GM12878 (cell line): ENCODE results near the gene ITPR3. TPM values are rescaled to one million over a fixed set of nuclear protein-coding genes. Genes with fewer than 3 reads are reported as not detected.

Experiments used
- ATAC-seq: fragments of 200-7000 bp; cut with Tn5 transposase; 3 replicates; pipeline ENCODE4 v1.9.1; 2020; ENCODE audit warnings: mild to moderate bottlenecking, moderate library complexity
- BruUV-seq: library from RNA; stranded (reverse); fragments of 400-500 nt; replicated peaks from 2 replicates; lab custom pipeline; 2021; lab: Mats Ljungman, UMichigan
- CTCF ChIA-PET: fragments of 300-600 bp; sonication (Branson Sonifier 250); formaldehyde crosslinking; extraction: SDS; loops from one replicate; lab custom pipeline; 2021; ENCODE audit warnings: inconsistent platforms; lab: Yijun Ruan, JAX
- POLR2A ChIA-PET: fragments of 350-600 bp; formaldehyde crosslinking; extraction: SDS; loops from one replicate; lab custom pipeline; 2021; ENCODE audit warnings: inconsistent platforms; lab: Charles Lee
- RAD21 ChIA-PET: fragments of 300-600 bp; sonication (Branson Sonifier 250); formaldehyde crosslinking; loops from one replicate; lab custom pipeline; 2023; ENCODE audit warnings: antibody characterized with exemption; ENCODE audit not compliant: unreplicated experiment; lab: Charles Lee
- SMC1A ChIA-PET: fragments of 300-600 bp; sonication (Branson Sonifier 250); formaldehyde crosslinking; loops from one replicate; lab custom pipeline; 2023; ENCODE audit not compliant: unreplicated experiment, uncharacterized antibody; lab: Charles Lee
- DNase-seq: peaks from one replicate; pipeline ENCODE4 v3.0.0-alpha.2; 2011; ENCODE audit warnings: low read depth, low spot score
- FAIRE-seq: peaks from 3 replicates; lab custom pipeline; 2011; peaks lifted over from hg19 to GRCh38; lab: Jason Lieb, UNC
- H2AFZ ChIP-seq: 2 replicates; pipeline ENCODE4 v1.6.0; 2011; ENCODE audit warnings: low read depth, low read length, control low read depth; ENCODE audit not compliant: control insufficient read depth
- H3K27ac ChIP-seq: 2 replicates; pipeline ENCODE4 v1.5.1; 2011; ENCODE audit warnings: control low read depth; ENCODE audit not compliant: control insufficient read depth, insufficient read depth
- H3K27me3 ChIP-seq, 2 experiments: replicated peaks in 1 of 2; 2 replicates each; pipeline versions ENCODE4 v1.6.0 to v1.6.1; 2011; ENCODE audit warnings: low read length in 1 of 2; ENCODE audit not compliant: control insufficient read depth in 2 of 2, insufficient read depth in 2 of 2
- H3K36me3 ChIP-seq, 2 experiments: 2 replicates each; pipeline ENCODE4 v1.5.1; 2011; ENCODE audit warnings: low read length in 1 of 2; ENCODE audit not compliant: control insufficient read depth in 2 of 2, insufficient read depth in 2 of 2
- H3K4me1 ChIP-seq: 2 replicates; pipeline ENCODE4 v1.6.1; 2011; ENCODE audit warnings: mild to moderate bottlenecking, low read length, moderate library complexity, mixed read lengths; ENCODE audit not compliant: control insufficient read depth, insufficient read depth
- H3K4me2 ChIP-seq: 2 replicates; pipeline ENCODE4 v1.6.0; 2011; ENCODE audit warnings: control low read depth; ENCODE audit not compliant: control insufficient read depth, insufficient read depth
- H3K4me3 ChIP-seq: fragments of 200-600 bp; sonication (generic); 2 replicates; pipeline ENCODE4 v1.5.1; 2016
- H3K79me2 ChIP-seq: 2 replicates; pipeline ENCODE4 v1.6.0; 2011; ENCODE audit warnings: low read length; ENCODE audit not compliant: control insufficient read depth, insufficient read depth
- H3K9ac ChIP-seq: 2 replicates; pipeline ENCODE4 v1.8.0; 2011; ENCODE audit warnings: low read length, control low read depth, mixed read lengths; ENCODE audit not compliant: control insufficient read depth, insufficient read depth
- H3K9me3 ChIP-seq: replicated peaks from 3 replicates; pipeline ENCODE4 v1.5.1; 2011; ENCODE audit warnings: mild to moderate bottlenecking, low read length; ENCODE audit not compliant: control insufficient read depth, insufficient read depth
- H4K20me1 ChIP-seq: 2 replicates; pipeline ENCODE4 v1.6.0; 2011; ENCODE audit not compliant: control insufficient read depth, insufficient read depth
- BACH1 ChIP-seq: fragments of 450-650 bp; IDR thresholded peaks from 2 replicates; pipeline ENCODE4 v1.6.1; 2017; ENCODE audit warnings: mild to moderate bottlenecking, borderline replicate concordance
- DPF2 ChIP-seq: fragments of 450-650 bp; IDR thresholded peaks from 2 replicates; pipeline ENCODE4 v1.6.1; 2017; ENCODE audit warnings: mild to moderate bottlenecking
- EED ChIP-seq: sonication (generic); IDR thresholded peaks from 2 replicates; pipeline ENCODE4 v1.6.1; 2016; ENCODE audit warnings: antibody characterized with exemption, low read depth
- FOXK2 ChIP-seq: fragments of 450-650 bp; IDR thresholded peaks from 2 replicates; pipeline ENCODE4 v1.6.1; 2017; ENCODE audit warnings: mild to moderate bottlenecking, moderate library complexity
- IKZF1 ChIP-seq: fragments of 450-650 bp; conservative IDR thresholded peaks from 2 replicates; pipeline ENCODE4 v1.6.1; 2017; ENCODE audit warnings: antibody characterized with exemption, mild to moderate bottlenecking
- MEF2B ChIP-seq: fragments of 450-650 bp; IDR thresholded peaks from 2 replicates; pipeline ENCODE4 v1.6.1; 2018; ENCODE audit warnings: mild to moderate bottlenecking, moderate library complexity; ENCODE audit not compliant: partially characterized antibody, poor library complexity, severe bottlenecking
- NFYA ChIP-seq: IDR thresholded peaks from 2 replicates; pipeline ENCODE4 v1.6.1; 2011; ENCODE audit warnings: low read depth, mild to moderate bottlenecking, low read length, improper control_type of control experiment, borderline replicate concordance
- NR2C2 ChIP-seq: IDR thresholded peaks from 2 replicates; pipeline ENCODE4 v1.6.1; 2011; ENCODE audit warnings: borderline replicate concordance, low read depth; ENCODE audit not compliant: control insufficient read depth, insufficient read length
- PAX8 ChIP-seq: fragments of 450-650 bp; IDR thresholded peaks from 2 replicates; pipeline ENCODE4 v1.6.1; 2017; ENCODE audit warnings: mild to moderate bottlenecking, moderate library complexity
- WRNIP1 ChIP-seq: IDR thresholded peaks from 2 replicates; pipeline ENCODE4 v1.6.1; 2011; ENCODE audit warnings: low read depth, low read length, improper control_type of control experiment, borderline replicate concordance
- YBX1 ChIP-seq: fragments of 450-650 bp; IDR thresholded peaks from 2 replicates; pipeline ENCODE4 v1.6.1; 2016; ENCODE audit warnings: antibody characterized with exemption
- ZNF592 ChIP-seq: fragments of 450-650 bp; IDR thresholded peaks from 2 replicates; pipeline ENCODE4 v1.6.1; 2017; ENCODE audit warnings: mild to moderate bottlenecking, moderate library complexity
- ZNF622 ChIP-seq: fragments of 450-650 bp; IDR thresholded peaks from 2 replicates; pipeline ENCODE4 v1.6.1; 2017; ENCODE audit warnings: mild to moderate bottlenecking, inconsistent platforms
- WGBS: methylation state at CpG from one replicate; pipeline ENCODE4 v1.1.6; 2016; ENCODE audit warnings: low lambda C conversion rate; ENCODE audit not compliant: insufficient replicate concordance, insufficient coverage; ENCODE audit errors: missing lambda C conversion rate; 5-methylcytosine and 5-hydroxymethylcytosine counted together
- in situ Hi-C: fragments of 300-500 bp; cut with MboI; formaldehyde crosslinking; loops from 9 replicates; pipeline ENCODE4 v1.14.3; 2018; ENCODE audit warnings: mixed read lengths
- intact Hi-C: fragments of 100-400 bp; cut with micrococcal nuclease; formaldehyde crosslinking; loops from one replicate; pipeline ENCODE4 v1.14.2; 2022; ENCODE audit not compliant: unreplicated experiment
- polyA plus RNA-seq, 11 experiments: library from polyadenylated mRNA; depleted of rRNA in 4 of 11; unstranded in 6 of 11; stranded (reverse) in 5 of 11; fragments of >200 nt; fragmentation: Nextera tagmentation in 4 of 11; fragmentation: Illumina TruSeq in 1 of 11; extraction: Ambion mirVana in 4 of 11; extraction: Trizol in 1 of 11; gene quantifications; 1 replicate in 1 of 11; 2 replicates in 10 of 11; pipeline versions ENCODE4 v1.2.1 to v1.2.3, GENCODE V29; 2011 to 2016; ENCODE audit warnings: inconsistent platforms in 2 of 11, missing spikeins in 2 of 11, low read depth in 1 of 11
- total RNA-seq, 4 experiments: library from RNA; depleted of rRNA in 3 of 4; stranded (reverse); fragments of >200 nt in 3 of 4; fragmentation: Illumina TruSeq in 1 of 4; extraction: Trizol in 1 of 4; gene quantifications; 2 replicates each; pipeline versions ENCODE4 v1.2.1 to v1.2.3, GENCODE V29; 2013 to 2021
- TF ChIP-seq, protein P1 (sequence below): IDR thresholded peaks from 2 replicates; pipeline ENCODE4 v1.6.1; 2012; ENCODE audit warnings: low read depth, low read length, improper control_type of control experiment
- TF ChIP-seq, protein P2 (sequence below): fragments of 450-650 bp; IDR thresholded peaks from 2 replicates; pipeline ENCODE4 v1.6.1; 2016; ENCODE audit warnings: mild to moderate bottlenecking, moderate library complexity, borderline replicate concordance
- TF ChIP-seq, protein P3 (sequence below): IDR thresholded peaks from 2 replicates; pipeline ENCODE4 v1.6.1; 2012; ENCODE audit warnings: low read depth, low read length, improper control_type of control experiment

The ITPR3 gene
- total and polyA plus RNA-seq, 10 of the 15 experiments (the other 5 are each of a cell fraction or from before 2014, with no cell fraction given) = 0.32 to 34.0 (median 11.9) TPM

DNA sequence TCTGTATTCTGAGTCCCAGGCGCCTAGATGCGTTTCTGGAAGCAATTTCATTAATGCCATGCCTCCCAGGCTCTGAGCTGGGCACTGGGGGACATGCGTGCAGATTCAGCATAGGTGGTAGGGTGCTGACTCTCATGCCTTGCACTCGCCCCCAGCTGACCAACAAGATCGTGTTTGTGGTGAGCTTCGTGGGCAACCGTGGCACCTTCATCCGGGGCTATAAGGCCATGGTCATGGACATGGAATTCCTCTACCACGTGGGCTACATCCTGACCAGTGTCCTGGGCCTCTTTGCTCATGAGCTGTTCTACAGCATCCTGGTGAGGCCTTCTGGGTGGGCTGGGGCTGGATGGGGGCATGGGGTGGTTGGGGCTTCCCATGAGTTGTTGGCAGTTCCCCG, 68.8 kb downstream of the ITPR3 start:
- CTCF ChIA-PET = interaction anchor here (1.0 kb wide), 1 partner anchor 38 kb away, joined by 3 read pairs; no protein-coding TSS in a partner anchor
- POLR2A ChIA-PET = no interaction called here
- TF ChIP-seq NR2C2 (no peak), ZNF622 (no peak), IKZF1 (no peak), BACH1 (no peak), PAX8 (no peak), YBX1 (no peak), MEF2B (no peak), EED (no peak), WRNIP1 (no peak), FOXK2 (no peak), ZNF592 (no peak), DPF2 (no peak), NFYA (no peak)
- TF ChIP-seq, protein P1, sequence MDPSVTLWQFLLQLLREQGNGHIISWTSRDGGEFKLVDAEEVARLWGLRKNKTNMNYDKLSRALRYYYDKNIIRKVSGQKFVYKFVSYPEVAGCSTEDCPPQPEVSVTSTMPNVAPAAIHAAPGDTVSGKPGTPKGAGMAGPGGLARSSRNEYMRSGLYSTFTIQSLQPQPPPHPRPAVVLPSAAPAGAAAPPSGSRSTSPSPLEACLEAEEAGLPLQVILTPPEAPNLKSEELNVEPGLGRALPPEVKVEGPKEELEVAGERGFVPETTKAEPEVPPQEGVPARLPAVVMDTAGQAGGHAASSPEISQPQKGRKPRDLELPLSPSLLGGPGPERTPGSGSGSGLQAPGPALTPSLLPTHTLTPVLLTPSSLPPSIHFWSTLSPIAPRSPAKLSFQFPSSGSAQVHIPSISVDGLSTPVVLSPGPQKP = no peak
- TF ChIP-seq, protein P2, sequence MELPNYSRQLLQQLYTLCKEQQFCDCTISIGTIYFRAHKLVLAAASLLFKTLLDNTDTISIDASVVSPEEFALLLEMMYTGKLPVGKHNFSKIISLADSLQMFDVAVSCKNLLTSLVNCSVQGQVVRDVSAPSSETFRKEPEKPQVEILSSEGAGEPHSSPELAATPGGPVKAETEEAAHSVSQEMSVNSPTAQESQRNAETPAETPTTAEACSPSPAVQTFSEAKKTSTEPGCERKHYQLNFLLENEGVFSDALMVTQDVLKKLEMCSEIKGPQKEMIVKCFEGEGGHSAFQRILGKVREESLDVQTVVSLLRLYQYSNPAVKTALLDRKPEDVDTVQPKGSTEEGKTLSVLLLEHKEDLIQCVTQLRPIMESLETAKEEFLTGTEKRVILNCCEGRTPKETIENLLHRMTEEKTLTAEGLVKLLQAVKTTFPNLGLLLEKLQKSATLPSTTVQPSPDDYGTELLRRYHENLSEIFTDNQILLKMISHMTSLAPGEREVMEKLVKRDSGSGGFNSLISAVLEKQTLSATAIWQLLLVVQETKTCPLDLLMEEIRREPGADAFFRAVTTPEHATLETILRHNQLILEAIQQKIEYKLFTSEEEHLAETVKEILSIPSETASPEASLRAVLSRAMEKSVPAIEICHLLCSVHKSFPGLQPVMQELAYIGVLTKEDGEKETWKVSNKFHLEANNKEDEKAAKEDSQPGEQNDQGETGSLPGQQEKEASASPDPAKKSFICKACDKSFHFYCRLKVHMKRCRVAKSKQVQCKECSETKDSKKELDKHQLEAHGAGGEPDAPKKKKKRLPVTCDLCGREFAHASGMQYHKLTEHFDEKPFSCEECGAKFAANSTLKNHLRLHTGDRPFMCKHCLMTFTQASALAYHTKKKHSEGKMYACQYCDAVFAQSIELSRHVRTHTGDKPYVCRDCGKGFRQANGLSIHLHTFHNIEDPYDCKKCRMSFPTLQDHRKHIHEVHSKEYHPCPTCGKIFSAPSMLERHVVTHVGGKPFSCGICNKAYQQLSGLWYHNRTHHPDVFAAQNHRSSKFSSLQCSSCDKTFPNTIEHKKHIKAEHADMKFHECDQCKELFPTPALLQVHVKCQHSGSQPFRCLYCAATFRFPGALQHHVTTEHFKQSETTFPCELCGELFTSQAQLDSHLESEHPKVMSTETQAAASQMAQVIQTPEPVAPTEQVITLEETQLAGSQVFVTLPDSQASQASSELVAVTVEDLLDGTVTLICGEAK = no peak
- TF ChIP-seq, protein P3, sequence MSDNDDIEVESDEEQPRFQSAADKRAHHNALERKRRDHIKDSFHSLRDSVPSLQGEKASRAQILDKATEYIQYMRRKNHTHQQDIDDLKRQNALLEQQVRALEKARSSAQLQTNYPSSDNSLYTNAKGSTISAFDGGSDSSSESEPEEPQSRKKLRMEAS = no peak

More for the DNA sequence above, 68.8 kb downstream of the ITPR3 start:
- H3K27me3 ChIP-seq = no peaks in the 10 kb centered on the region
- H3K9ac ChIP-seq = no peak overlapping the region
- no peak overlapping the region for H2AFZ ChIP-seq
- peaks cover 15% of the 10 kb centered on the region for H3K4me1 ChIP-seq
- ATAC-seq (no peak), FAIRE-seq (no peak), DNase-seq (no peak)
- SMC1A ChIA-PET = interaction anchor here (1.0 kb wide), 1 partner anchor 28 kb away, joined by 3 read pairs; no protein-coding TSS in a partner anchor
- intact Hi-C loops (no loop called here), in situ Hi-C loops (no loop called here)
- H3K36me3 ChIP-seq = peaks cover 11 to 58% of the 10 kb centered on the region in 2 experiments
- no peaks in the 10 kb centered on the region for H4K20me1 ChIP-seq
- RAD21 ChIA-PET = no interaction called here
- no peak overlapping the region for H3K4me2 ChIP-seq
- 82% methylated on average over 10 of the region's 10 CpGs for WGBS
- no peak overlapping the region for H3K27ac ChIP-seq
- H3K9me3 ChIP-seq = no peaks in the 10 kb centered on the region
- H3K79me2 ChIP-seq = no peaks in the 10 kb centered on the region
- BruUV-seq = no TSS peak
- no peak overlapping the region for H3K4me3 ChIP-seq
